Heart left ventricle (tissue), 16 donors: Measurements from ENCODE around the gene C1orf35. TPM values are rescaled to one million over a fixed set of nuclear protein-coding genes. Genes with fewer than 3 reads are reported as not detected.

Experiments
- ATAC-seq, 4 donors: fragments of 200-7000 bp; cut with Tn5 transposase; one replicate each; pipeline ENCODE4 v1.9.1; 2020 to 2022; ENCODE audit warnings: moderate library complexity in 4 of 4, mild to moderate bottlenecking in 3 of 4, moderate number of reproducible peaks in 1 of 4
- DNase-seq, 5 donors: peaks; one replicate each; pipeline ENCODE4 v3.0.0-alpha.2; 2020
- H3K27ac ChIP-seq, 12 donors: fragments of 200-600 bp; sonication (generic) in 4 of 12; one replicate each; pipeline versions ENCODE4 v1.5.0 to v1.8.0; 2016 to 2022; ENCODE audit warnings: mild to moderate bottlenecking in 2 of 12
- H3K27me3 ChIP-seq, 9 donors: fragments of 200-600 bp; sonication (generic) in 2 of 9; one replicate each; pipeline versions ENCODE4 v1.5.1 to v1.8.0; 2016 to 2022; ENCODE audit warnings: mild to moderate bottlenecking in 3 of 9
- H3K36me3 ChIP-seq, 9 donors: fragments of 200-600 bp; sonication (generic) in 2 of 9; one replicate each; pipeline versions ENCODE4 v1.5.0 to v1.8.0; 2018 to 2022; ENCODE audit warnings: mild to moderate bottlenecking in 2 of 9
- H3K4me1 ChIP-seq, 12 donors: fragments of 200-600 bp; sonication (generic) in 4 of 12; one replicate each; pipeline versions ENCODE4 v1.5.0 to v1.8.0; 2016 to 2022; ENCODE audit warnings: mild to moderate bottlenecking in 3 of 12
- H3K4me3 ChIP-seq, 12 donors: fragments of 200-600 bp; sonication (generic) in 4 of 12; one replicate each; pipeline versions ENCODE4 v1.5.0 to v1.8.0; 2017 to 2022; ENCODE audit warnings: mild to moderate bottlenecking in 9 of 12, moderate library complexity in 4 of 12
- H3K9me3 ChIP-seq, 12 donors: fragments of 200-600 bp; sonication (generic) in 4 of 12; one replicate each; pipeline versions ENCODE4 v1.5.0 to v1.8.0; 2016 to 2022; ENCODE audit warnings: mild to moderate bottlenecking in 1 of 12
- POLR2A ChIP-seq, 2 donors: fragments of 450-650 bp; IDR thresholded peaks; one replicate each; pipeline ENCODE4 v1.6.1; 2017; ENCODE audit warnings: antibody characterized with exemption in 2 of 2, mild to moderate bottlenecking in 2 of 2, moderate library complexity in 2 of 2
- WGBS, 4 donors: extraction: QIAGEN DNeasy Blood & Tissue Kit in 2 of 4; methylation state at CpG; one replicate each; pipeline versions ENCODE4 v1.1.5 to v1.1.7; 2013 to 2018; 5-methylcytosine and 5-hydroxymethylcytosine counted together
- intact Hi-C, 10 donors: fragments of 100-400 bp; cut with DNase I; formaldehyde crosslinking; loops; one replicate each; pipeline versions ENCODE4 v1.11.1 to v1.14.2; 2022
- polyA plus RNA-seq, 2 donors: library from polyadenylated mRNA; stranded (reverse); fragments of 200-250 nt; gene quantifications; one replicate each; pipeline ENCODE4 v1.2.3, GENCODE V29; 2013
- total RNA-seq, 9 donors: library from RNA; depleted of rRNA in 2 of 9; stranded (reverse); fragments of >200 nt in 2 of 9; fragmentation: NEBNext Ultra II Directional in 3 of 9; extraction: Animal tissue kit (Norgen Biotek cat#: 25700) in 3 of 9; gene quantifications; one replicate each; pipeline versions ENCODE4 v1.1.0 to v1.2.4, GENCODE V29; 2016 to 2023
- TF ChIP-seq, protein P1 (sequence below), 12 donors: fragments of 200-600 bp; sonication (generic) in 4 of 12; IDR thresholded peaks; one replicate each; pipeline versions ENCODE4 v1.5.0 to v1.8.0; 2018 to 2022; ENCODE audit warnings: antibody characterized with exemption in 12 of 12, mild to moderate bottlenecking in 5 of 12
- donor health status: ischemic (EF 13 %, LVEDD 7.1; RV severe dilation, severe dysfunction).
- donor health status: healthy with polysubstance abuse.
- donor health status: DM: no; HTN: yes; CAD: no.
- donor health status: DM: no; HTN: no; CAD: no.
- donor health status: ischemic (EF 25% LVEDD 6.9; RV normal size, moderate dysfunction).
- donor health status: ischemic (EF 25% LVEDD 5.7; RV mildly dilated, moderate dysfunction).
- donor health status: healthy.
- donor health status: DM: yes; HTN: yes; CAD: no.
- donor health status: ischemic (EF 35%, LVEDD 5.7; RV mildly dilated, moderate dysfunction).
- donor health status: nonischemic (EF 11% LVEDD 7.7; RV severe dilation, severe dysfunction).
- donor health status: DM: yes; HTN: yes; CAD: no.
- donor health status: PGD.
- donor health status: ischemic (EF 29% LVEDD 5.4; RV normal size, mild dysfunction).
- donor health status: nonischemic (EF 23%, LVEDD 6.1; RV moderate dilation, normal function).

Gene C1orf35
- total and polyA plus RNA-seq, 11 donors = 6.2 to 9.8 (median 7.7) TPM

DNA sequence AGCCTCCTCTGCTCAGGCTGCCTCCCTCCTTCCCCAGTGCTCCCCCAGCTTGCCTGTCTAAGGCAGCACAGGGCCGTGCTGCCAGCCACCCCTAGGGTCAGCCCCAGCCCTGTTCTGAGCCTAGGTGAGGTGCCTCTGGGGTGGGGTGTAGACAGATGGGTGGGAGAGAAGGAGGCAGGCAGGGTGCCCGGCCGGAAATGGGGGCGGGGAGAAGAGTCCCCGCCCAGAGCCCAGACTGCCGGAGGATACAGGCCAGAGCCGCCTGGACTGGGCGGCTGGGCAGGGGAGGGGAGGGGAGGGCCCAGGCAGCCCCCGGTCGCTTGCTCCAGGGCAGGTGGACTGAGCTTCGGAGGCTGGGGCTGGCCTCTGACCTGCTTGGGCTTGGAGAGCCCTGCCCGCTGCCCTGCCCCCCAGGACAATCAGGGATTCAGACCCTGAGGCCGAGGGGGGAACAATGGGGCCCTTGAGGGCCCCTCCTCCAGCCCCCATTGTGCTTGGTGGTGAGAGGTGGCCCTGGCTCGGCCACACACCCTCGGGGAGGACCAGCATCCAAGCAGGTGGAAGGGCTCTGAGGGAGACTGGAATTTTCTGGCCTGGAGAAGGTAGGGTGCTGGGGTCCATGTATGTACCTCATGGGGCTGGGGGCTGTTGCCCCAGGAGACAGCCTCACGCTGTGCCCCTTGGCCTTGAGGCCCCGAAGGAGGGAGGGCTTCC is 46.4 kb upstream of the C1orf35 start, which contains the start of gene GJC2:
GJC2 (plus strand) TSS at position 525 of the 714 bp plus-strand sequence. CDS start 7,829 bp downstream, outside the sequence.
- peak in 4 of 5 donors; percentile 72 to 76 (median 74) for DNase-seq
- 21 to 53% (median 40%) methylated on average over 8 to 17 of the region's 17 CpGs for WGBS, 4 donors
- TF ChIP-seq, protein P1, sequence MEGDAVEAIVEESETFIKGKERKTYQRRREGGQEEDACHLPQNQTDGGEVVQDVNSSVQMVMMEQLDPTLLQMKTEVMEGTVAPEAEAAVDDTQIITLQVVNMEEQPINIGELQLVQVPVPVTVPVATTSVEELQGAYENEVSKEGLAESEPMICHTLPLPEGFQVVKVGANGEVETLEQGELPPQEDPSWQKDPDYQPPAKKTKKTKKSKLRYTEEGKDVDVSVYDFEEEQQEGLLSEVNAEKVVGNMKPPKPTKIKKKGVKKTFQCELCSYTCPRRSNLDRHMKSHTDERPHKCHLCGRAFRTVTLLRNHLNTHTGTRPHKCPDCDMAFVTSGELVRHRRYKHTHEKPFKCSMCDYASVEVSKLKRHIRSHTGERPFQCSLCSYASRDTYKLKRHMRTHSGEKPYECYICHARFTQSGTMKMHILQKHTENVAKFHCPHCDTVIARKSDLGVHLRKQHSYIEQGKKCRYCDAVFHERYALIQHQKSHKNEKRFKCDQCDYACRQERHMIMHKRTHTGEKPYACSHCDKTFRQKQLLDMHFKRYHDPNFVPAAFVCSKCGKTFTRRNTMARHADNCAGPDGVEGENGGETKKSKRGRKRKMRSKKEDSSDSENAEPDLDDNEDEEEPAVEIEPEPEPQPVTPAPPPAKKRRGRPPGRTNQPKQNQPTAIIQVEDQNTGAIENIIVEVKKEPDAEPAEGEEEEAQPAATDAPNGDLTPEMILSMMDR (IDR thresholded peaks at IDR 0.05) = no peak
- TF ChIP-seq POLR2A (IDR thresholded peaks at IDR 0.05) = peak in 1 of 2 donors; percentile 34
- peaks cover 0 to 46% (median 27%) of the 10 kb centered on the region in 9 donors for H3K36me3 ChIP-seq
- ATAC-seq = peak in 3 of 4 donors; percentile 36 to 74 (median 66)
- peak within 1 kb of the TSS in 11 of 12 donors; percentile 5 to 51 (median 38) for H3K4me3 ChIP-seq
- no peaks in the 10 kb centered on the region for H3K27me3 ChIP-seq
- intact Hi-C loops = loop anchor here in 2 of 10 donors (2.0 kb wide), 1 partner anchor 13 kb away; no protein-coding TSS in a partner anchor
- no peaks in the 10 kb centered on the region for H3K9me3 ChIP-seq
- H3K4me1 ChIP-seq = peaks cover 16 to 62% (median 49%) of the 10 kb centered on the region in 12 donors
- peak within 1 kb of the TSS; percentile 60 to 97 (median 84) for H3K27ac ChIP-seq

DNA sequence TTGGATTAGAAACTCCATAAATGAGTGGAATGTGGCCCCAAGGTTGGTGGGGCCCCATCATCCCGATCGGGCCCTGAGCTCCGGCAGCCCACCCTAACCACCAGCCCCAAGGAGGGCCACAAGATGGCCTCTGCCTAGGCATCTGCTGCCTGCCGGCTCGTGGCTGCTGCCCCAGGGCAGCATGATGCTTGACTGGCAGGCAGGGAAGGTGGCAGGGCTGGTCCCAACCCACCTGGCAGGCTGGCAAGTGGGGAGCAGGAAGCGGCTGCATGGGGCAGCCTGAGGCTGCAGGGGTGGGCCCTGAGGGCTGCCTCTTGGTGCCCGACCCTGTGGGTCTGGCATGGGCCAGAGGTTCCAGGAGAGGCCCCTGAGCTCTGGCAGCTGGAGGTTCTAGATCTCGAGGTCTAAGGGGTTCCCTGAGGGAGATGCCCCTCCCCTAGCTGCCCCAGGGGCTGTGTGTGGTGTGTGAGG is 45.8 kb upstream of the C1orf35 start:
- peak overlapping the region in 6 of 12 donors; percentile 15 to 51 (median 42) for H3K4me3 ChIP-seq
- ATAC-seq (peak in 2 of 4 donors; percentile 0), DNase-seq (no peak)
- intact Hi-C loops = loop anchor here in 2 of 10 donors (2.0 kb wide), 1 partner anchor 14 kb away; no protein-coding TSS in a partner anchor
- peaks cover 16 to 68% (median 54%) of the 10 kb centered on the region in 12 donors for H3K4me1 ChIP-seq
- TF ChIP-seq POLR2A (IDR thresholded peaks at IDR 0.05) = no peak
- TF ChIP-seq, protein P1 (IDR thresholded peaks at IDR 0.05) = no peak
- peaks cover 0 to 46% (median 27%) of the 10 kb centered on the region in 9 donors for H3K36me3 ChIP-seq
- peak overlapping the region; percentile 60 to 97 (median 84) for H3K27ac ChIP-seq
- H3K9me3 ChIP-seq = no peaks in the 10 kb centered on the region
- 59 to 81% (median 68%) methylated on average over 3 to 8 of the region's 8 CpGs for WGBS, 4 donors
- no peaks in the 10 kb centered on the region for H3K27me3 ChIP-seq

DNA sequence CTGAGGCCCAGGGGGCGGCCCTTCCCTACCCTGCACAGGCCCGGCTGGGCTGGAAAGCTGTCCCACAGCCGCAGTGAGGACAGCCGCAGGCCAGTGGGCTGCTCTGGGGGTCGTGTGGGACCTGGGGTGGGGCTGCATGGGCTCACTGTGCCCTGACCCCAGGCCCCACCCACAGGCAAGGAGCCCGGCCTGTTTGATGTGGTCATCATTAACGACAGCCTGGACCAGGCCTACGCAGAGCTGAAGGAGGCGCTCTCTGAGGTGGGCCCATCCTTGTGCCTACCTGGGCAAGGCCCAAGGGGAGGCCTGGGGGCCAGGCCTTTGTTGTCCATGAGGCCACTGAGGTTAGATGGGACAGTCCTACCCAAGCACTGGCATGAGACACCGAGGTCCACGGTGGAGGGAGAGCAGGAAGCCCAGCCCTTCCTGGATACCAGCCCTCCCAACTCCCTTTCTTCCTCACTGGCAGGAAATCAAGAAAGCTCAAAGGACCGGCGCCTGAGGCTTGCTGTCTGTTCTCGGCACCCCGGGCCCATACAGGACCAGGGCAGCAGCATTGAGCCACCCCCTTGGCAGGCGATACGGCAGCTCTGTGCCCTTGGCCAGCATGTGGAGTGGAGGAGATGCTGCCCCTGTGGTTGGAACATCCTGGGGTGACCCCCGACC is 45.2 kb upstream of the C1orf35 start:
- WGBS, 4 donors = 51 to 60% (median 56%) methylated on average over 10 to 18 of the region's 18 CpGs
- intact Hi-C loops = loop anchor here in 2 of 10 donors (2.0 kb wide), 1 partner anchor 14 kb away; no protein-coding TSS in a partner anchor
- H3K4me1 ChIP-seq = peaks cover 17 to 74% (median 60%) of the 10 kb centered on the region in 12 donors

DNA sequence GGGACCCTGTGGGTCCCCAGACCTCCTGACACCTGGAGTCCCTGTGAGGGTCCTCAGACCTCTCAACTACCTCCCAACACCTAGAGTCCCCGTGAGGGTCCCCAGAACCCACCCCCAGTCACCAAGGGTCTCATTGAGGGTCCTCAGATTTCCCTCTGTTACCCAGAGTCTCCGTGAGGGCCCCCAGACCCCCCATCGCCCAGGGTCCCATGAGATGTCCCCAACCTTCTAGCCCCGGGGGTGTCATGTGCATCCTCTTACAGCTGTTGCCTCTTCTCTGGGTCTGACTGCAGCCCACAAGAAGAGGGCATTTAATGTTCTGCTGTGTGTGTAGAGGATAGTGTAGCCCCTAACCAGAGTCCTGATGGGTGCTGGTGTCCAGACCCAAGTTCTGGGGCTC is 44.6 kb upstream of the C1orf35 start:
- DNase-seq (peak in 1 of 5 donors; percentile 6), ATAC-seq (no peak)
- intact Hi-C loops = loop anchor here in 2 of 10 donors (2.0 kb wide), 1 partner anchor 15 kb away; no protein-coding TSS in a partner anchor
- no peak overlapping the region for H3K4me3 ChIP-seq
- no peaks in the 10 kb centered on the region for H3K9me3 ChIP-seq
- no peaks in the 10 kb centered on the region for H3K27me3 ChIP-seq
- H3K27ac ChIP-seq = peak overlapping the region in 11 of 12 donors; percentile 69 to 97 (median 84)
- 81 to 90% (median 86%) methylated on average over 4 of the region's 4 CpGs; no CpG with 5 or more reads in 1 of the 4 donors for WGBS, 4 donors
- peaks cover 0 to 50% (median 27%) of the 10 kb centered on the region in 9 donors for H3K36me3 ChIP-seq
- no peak for TF ChIP-seq POLR2A (IDR thresholded peaks at IDR 0.05)
- TF ChIP-seq, protein P1 (IDR thresholded peaks at IDR 0.05) = no peak
- H3K4me1 ChIP-seq = peaks cover 19 to 80% (median 66%) of the 10 kb centered on the region in 12 donors

More for the DNA sequence above, 45.2 kb upstream of the C1orf35 start:
- peaks cover 0 to 46% (median 27%) of the 10 kb centered on the region in 9 donors for H3K36me3 ChIP-seq
- DNase-seq (peak in 3 of 5 donors; percentile 32 to 63 (median 36)), ATAC-seq (peak in 2 of 4 donors; percentile 2 to 4)
- no peak overlapping the region for H3K4me3 ChIP-seq
- no peaks in the 10 kb centered on the region for H3K27me3 ChIP-seq
- no peak for TF ChIP-seq POLR2A (IDR thresholded peaks at IDR 0.05)
- H3K27ac ChIP-seq = peak overlapping the region in 11 of 12 donors; percentile 69 to 97 (median 84)
- no peaks in the 10 kb centered on the region for H3K9me3 ChIP-seq
